GM12873 (cell line): ENCODE data around the gene PDLIM5.

ENCODE experiments used
- CTCF ChIP-seq: IDR thresholded peaks from 2 replicates; pipeline ENCODE4 v1.5.1; 2012; ENCODE audit warnings: low read depth, mild to moderate bottlenecking, moderate library complexity, low read length, control low read depth; ENCODE audit not compliant: insufficient read depth; ENCODE audit errors: missing control alignments

PDLIM5 gene

DNA sequence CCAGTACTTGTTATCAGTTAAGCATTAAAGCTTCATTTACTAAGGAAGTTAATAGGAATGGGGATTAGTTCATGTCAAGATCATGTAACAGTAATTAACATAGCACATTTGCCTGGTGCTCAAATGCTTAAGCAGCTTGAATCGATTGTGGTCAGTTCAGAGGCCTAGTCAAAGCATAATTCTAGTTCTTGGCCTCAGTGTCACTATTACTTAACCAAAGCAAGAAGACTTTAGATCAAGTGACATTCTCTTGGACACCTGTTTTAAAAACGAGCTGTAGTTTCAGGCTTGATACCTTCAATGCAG, 190.8 kb downstream of the PDLIM5 start:
- no peak for TF ChIP-seq CTCF

- no peak for TF ChIP-seq CTCF
Observed at GRCh38 chr4:94648699-94649098, 197.0 kb downstream of the PDLIM5 start.

DNA sequence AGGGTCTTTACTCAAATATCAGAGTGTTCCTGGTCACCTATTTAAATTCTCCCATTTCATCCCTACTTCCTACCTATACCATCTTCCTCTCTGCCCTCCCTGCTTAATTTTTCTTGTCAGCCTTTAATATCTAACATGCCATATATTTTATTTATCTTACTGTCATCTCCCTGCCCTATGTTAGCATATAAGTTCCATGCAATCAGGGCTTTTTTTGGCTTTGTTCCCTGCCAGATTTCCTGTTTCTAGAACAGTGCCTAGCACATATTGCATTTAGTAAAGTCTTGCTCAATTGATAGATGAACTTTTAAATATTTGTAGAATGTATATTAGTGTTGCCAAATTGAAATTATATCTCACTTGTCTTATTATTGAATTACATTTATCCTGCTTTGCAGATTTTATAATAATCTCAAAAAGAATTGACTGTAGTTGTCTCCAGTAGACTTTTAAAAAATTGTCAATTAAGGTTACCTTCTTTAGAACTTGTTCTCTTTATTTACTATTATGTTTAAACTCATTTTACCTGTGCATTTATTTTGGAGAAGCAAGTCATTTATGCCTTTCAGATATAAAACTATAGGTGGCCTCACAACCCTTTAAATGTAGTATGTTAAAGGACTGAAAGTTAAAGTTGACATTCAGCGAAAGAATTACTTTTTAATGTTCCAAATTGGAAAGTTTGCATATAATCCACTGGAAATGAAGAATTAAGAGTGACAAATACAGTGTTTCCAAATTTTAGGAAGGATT, 197.8 kb downstream of the PDLIM5 start:
- no peak for TF ChIP-seq CTCF

DNA sequence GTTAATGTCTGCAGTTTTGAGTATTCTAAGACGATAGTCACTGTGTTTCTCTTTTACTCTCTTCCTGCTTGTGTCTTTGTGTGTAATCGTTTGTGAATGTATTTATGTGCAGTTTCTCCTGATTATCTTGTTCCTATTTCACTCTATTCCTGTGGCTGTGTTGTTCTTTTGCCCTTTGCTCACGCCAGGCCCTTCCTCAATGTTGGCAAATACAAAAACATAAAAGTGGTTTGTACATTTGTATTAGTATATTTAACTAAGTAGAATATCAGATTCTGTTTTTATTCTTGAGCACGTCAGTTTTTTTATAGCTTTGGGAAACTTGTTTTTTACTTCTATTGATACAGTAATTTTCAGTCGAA, 198.4 kb downstream of the PDLIM5 start:
- no peak for TF ChIP-seq CTCF

- no peak for TF ChIP-seq CTCF
Observed at GRCh38 chr4:94650690-94651089, 198.9 kb downstream of the PDLIM5 start.

DNA sequence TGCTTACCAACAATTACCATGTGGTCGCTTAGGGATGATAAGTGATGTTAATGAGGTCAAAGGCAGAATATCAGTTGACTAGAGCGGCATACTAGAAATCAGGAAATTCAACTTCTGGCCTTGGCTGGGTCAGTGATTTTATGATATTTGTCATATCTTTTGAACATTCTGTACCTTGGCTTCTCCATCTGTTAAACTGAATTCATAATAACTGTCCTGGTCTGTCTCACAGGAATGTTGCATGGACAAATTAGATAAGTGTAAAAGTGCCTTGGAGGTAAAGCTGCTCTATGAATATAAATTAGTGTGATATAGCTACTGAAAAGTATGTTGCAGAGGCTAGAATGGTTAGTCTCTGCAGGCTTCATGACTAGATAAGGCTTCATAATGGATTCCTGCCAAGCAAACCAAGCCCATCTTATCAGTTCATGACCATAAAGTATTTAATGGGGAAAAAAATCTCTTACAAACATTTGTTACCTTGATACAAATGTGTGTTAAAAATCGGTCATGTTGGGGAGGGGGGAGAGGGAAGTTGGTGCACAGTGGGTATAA, 201.4 kb downstream of the PDLIM5 start:
- TF ChIP-seq CTCF: no peak

DNA sequence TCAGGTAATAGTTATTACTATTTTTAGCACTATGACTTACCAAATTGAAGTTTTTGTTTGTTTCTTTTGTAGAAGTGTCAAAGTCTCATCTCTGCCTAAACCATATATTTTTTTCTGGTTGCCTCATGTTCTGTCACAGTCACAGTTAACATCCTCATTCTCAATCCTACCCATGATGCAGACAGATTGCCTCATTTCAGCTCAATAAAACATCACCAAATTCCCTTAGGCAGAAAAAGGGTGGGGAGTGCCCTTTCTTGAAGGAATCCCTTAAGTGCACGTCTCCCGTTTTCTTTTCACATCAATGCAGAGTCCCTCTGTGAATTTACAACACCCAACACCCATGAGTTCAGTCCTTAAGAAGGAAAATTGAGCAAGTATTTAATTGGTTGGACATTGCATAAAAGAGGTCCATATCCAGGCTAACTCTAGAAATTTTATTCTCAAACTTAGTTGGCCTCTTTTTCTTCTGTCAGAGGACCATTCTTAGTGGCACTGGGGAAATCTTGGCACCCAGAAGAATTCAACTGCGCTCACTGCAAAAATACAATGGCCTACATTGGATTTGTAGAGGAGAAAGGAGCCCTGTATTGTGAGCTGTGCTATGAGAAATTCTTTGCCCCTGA, 202.4 kb downstream of the PDLIM5 start:
- TF ChIP-seq CTCF: no peak
